ENCODE measurements around the gene OR51L1.

Gene OR51L1

DNA sequence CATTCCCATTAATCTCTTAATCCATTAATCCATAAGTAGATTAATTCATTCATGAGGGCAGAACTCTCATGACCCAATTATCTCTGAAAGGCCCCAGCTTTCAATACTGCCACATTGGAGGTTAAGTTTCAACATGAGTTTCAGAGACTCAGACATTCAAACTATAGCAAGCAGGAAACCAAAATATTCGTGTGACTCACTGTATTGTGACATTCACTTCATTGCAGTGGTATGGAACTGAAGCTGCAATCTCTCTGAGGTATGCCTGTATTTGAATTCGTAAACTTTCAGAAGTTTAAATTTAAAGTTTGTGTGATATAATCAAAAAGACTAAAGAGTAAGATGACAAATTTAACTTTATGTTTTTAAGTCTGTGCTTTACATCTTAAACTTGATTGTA is 48.7 kb downstream of the OR51L1 start:
- DNase-seq (ENCODE audit: low read depth), result no peak
- H3K4me3 ChIP-seq (ENCODE audit: low read depth, low read length), result no peak overlapping the region
- no peak for TF ChIP-seq CTCF (IDR thresholded peaks at IDR 0.05; ENCODE audit: insufficient read depth, low read depth, low read length, missing control alignments)

- DNase-seq (ENCODE audit: low read depth), result no peak
- no peak for TF ChIP-seq CTCF (IDR thresholded peaks at IDR 0.05; ENCODE audit: insufficient read depth, low read depth, low read length, missing control alignments)
- no peak within 1 kb of the TSS for H3K4me3 ChIP-seq (ENCODE audit: low read depth, low read length)
Measured at GRCh38 chr11:5046226-5046625, 51.6 kb downstream of the OR51L1 start, which contains the start of gene OR52J3. TSS of gene OR52J3 (plus strand) at chr11:5046526. CDS start at chr11:5046526, 0 bp downstream.

DNA sequence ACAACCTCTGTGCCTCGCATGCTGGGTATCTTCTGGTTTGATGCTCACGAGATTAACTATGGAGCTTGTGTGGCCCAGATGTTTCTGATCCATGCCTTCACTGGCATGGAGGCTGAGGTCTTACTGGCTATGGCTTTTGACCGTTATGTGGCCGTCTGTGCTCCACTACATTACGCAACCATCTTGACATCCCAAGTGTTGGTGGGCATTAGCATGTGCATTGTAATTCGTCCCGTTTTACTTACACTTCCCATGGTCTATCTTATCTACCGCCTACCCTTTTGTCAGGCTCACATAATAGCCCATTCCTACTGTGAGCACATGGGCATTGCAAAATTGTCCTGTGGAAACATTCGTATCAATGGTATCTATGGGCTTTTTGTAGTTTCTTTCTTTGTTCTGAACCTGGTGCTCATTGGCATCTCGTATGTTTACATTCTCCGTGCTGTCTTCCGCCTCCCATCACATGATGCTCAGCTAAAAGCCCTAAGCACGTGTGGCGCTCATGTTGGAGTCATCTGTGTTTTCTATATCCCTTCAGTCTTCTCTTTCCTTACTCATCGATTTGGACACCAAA is 52.2 kb downstream of the OR51L1 start:
- DNase-seq (ENCODE audit: low read depth), result no peak
- no peak for TF ChIP-seq CTCF (IDR thresholded peaks at IDR 0.05; ENCODE audit: insufficient read depth, low read depth, low read length, missing control alignments)
- H3K4me3 ChIP-seq (ENCODE audit: low read depth, low read length), result no peak overlapping the region
